GM12864 (cell line): ENCODE data around the gene TMEM141.

Experiments
- DNase-seq: peaks from one replicate; pipeline ENCODE4 v3.0.0-alpha.2; 2011; ENCODE audit warnings: low read depth
- H3K4me3 ChIP-seq: 2 replicates; pipeline ENCODE4 v1.5.1; 2011; ENCODE audit warnings: mild to moderate bottlenecking, low read depth, low read length, control low read depth
- TF ChIP-seq, protein P1 (sequence below): IDR thresholded peaks from 2 replicates; pipeline ENCODE4 v1.5.1; 2011; ENCODE audit warnings: low read depth, mild to moderate bottlenecking, moderate library complexity, low read length, control low read depth, inconsistent platforms; ENCODE audit errors: missing control alignments

TMEM141 gene

DNA sequence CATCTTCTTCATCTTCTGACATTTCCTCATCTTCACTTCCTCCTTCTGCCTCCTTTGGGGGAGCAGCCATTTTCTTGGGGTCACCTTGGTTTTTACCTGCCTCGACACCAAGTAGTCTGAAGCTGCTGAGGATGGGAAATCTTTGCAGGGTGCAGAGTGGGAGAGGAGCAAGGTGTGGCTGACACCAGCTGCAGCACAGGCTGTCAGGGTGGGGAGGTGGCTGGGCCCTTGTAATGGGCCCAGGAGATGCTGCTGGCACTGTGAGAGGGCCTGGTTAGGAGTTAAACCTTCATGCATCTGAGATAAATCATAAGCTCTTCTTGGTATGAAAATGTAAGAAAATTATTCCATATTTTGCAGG is 24.3 kb downstream of the TMEM141 start:
- no peak overlapping the region for H3K4me3 ChIP-seq
- DNase-seq = no peak
- TF ChIP-seq, protein P1, sequence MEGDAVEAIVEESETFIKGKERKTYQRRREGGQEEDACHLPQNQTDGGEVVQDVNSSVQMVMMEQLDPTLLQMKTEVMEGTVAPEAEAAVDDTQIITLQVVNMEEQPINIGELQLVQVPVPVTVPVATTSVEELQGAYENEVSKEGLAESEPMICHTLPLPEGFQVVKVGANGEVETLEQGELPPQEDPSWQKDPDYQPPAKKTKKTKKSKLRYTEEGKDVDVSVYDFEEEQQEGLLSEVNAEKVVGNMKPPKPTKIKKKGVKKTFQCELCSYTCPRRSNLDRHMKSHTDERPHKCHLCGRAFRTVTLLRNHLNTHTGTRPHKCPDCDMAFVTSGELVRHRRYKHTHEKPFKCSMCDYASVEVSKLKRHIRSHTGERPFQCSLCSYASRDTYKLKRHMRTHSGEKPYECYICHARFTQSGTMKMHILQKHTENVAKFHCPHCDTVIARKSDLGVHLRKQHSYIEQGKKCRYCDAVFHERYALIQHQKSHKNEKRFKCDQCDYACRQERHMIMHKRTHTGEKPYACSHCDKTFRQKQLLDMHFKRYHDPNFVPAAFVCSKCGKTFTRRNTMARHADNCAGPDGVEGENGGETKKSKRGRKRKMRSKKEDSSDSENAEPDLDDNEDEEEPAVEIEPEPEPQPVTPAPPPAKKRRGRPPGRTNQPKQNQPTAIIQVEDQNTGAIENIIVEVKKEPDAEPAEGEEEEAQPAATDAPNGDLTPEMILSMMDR = no peak

DNA sequence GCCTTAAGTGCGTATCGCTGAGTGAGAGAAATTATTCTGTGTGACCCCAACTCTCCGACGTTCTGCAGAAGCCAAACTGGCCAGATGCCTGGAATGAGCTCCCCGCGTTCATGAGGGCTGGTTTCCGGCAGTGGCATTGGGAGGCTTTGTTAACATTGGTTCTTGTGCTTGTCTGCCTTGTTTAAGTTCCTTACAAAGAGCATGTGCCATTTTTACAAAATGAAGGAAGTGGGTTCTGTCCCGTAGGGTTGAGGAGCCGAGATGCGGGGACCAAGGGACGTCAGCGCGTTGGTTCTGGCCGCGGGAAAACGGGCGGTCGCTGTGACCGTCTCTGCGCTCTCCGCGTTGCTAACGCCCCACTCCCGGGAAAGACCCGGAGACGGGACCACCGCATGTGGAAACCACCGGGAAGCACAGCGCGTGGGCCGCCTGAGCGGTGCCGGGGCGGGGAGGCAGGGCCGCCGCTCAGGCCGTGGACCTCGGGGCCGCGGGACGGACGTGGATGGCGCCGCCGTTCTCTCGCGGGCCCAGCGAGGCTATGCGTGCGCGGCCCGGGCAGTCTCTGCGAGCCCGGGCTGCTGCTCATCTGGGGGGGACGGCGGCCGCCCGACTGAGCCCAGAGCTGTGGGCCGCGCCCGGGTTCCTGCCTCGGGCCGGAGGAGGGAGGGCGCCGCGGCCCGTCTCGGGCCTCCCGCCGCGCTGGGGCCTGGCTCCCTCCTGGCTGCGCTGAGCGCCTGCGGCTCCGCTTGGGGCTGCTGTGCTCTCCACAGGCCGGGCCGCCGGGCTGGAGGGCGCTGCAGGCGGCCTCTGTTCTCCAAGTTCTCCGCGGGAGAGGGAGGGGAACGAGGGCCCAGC is 30.1 kb downstream of the TMEM141 start:
- no peak for DNase-seq
- no peak overlapping the region for H3K4me3 ChIP-seq
- TF ChIP-seq, protein P1 = no peak

DNA sequence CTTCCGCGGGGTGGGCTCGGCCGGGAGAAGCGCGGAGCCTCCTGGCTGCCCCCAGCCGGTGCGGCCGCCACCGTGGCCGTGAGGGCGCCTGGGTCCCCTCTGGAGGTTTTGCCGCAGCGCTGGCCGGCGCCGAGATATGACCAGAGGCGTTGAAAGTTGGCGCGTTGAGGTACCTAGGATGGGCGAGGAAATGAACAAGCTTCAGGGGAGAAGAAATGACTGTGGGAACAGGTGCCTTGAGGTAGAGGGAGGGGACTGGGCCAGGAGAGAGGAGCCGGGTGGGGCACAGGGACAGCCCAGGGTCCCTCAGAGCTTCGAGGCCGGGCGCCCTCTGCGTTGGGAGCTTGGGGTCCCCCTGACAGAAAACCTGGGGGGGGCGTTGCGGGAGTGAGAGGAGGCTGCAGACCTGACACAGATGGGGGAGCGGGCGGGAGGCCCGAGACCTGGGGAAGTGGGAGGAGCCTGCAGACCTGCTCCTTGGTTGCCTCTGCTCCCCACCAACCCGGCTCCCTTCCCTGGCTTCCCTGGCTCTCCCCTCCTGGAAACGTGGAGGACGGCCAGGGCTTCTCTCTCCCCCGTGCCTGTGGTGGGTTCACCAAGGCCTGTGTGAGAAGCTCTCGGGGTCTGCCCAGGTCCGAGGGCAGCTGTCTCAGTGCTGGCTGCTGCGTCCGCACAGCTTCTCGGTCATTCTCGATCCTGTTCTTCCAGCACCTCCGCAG is 30.8 kb downstream of the TMEM141 start:
- no peak for DNase-seq
- TF ChIP-seq, protein P1 = no peak
- H3K4me3 ChIP-seq = no peak overlapping the region

DNA sequence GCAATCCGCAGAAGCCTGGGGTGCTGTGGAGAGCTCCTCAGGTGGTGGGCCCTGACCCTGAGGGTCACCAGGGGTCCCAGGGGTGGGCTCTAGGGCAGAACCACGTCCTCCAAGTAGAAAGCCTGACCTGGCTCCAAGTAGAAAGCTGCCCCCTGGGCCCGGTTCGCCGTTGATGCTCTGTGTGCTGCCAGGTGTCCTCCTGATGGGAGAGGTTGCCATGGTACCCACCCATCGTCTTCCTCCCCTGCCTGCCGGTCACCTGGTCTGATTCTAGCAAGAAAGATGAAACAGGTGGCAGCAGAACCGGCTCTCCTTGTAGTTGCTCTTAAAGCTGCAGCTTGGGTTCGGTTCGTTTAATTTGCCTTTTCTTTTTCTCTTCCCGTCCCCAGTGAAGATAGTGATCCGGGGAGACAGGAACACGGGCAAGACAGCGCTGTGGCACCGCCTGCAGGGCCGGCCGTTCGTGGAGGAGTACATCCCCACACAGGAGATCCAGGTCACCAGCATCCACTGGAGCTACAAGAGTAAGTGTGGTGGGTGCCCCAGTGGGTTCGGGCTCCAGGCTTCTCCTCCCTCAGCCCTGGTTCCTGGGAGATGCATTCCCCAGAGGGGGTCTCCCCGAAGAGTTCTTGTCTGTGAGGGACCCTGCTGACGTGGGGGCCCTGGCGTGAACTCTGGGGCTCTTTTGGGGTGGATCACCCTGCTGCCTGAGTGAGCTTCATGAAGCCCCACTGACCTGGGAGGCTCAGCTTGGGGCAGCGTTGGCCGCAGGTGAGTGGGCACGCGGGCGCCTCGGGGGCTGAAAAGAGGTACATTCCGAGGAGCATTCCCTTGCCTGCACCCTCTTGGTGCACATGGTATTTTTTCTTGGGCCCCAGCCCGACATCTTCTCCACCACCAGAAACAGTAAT is 32.2 kb downstream of the TMEM141 start:
- DNase-seq = no peak
- H3K4me3 ChIP-seq = no peak overlapping the region
- TF ChIP-seq, protein P1 = no peak

DNA sequence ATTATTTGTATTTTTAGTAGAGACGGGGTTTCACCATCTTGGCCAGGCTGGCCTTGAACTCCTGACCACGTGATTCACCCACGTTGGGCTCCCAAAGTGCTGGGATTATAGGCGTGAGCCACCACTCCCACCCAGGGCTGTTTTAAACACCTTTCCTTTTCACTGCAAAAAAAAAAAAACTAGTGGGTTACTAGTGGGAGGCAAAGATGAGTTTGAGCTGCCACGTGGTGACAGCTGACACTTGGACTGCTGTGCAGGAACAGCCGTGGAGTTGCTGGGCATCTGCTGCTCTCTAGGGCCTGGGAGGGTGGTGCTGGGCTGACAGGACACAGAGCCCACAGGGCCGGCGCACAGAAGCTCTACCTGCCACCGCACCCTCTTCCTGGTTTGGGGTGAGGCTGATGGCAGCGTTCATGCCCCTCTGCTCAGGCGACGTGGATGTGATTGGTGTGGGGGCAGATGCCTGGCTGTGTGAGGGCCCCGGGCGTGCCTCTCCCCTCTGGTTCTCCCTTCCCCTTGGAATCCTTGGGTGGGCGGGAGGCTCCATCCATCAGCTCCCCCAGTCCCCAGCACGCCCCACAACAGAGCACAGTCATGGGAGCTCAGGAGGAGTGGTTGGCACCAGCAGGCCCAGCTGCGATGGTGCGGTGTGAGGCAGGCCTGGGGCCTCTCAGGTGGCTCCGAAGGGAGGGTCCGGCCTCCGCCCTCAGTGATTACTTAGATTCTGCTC is 33.5 kb downstream of the TMEM141 start:
- no peak for DNase-seq
- TF ChIP-seq, protein P1 = no peak
- no peak overlapping the region for H3K4me3 ChIP-seq
